Stimulated activated CD8-positive, alpha-beta memory T cell treated with anti-CD3 and anti-CD28 coated beads, Interleukin-15, amount 100 ng/mL, for 4 hours (primary cell): Measurements from ENCODE around the gene EPM2AIP1.
"Not testable (repeated sequence)": the region's sequence is repeated elsewhere in the genome, so short reads cannot be mapped to it uniquely, and the experiment has no call there.

Experiments used
- DNase-seq, 2 donors: peaks; one replicate each; pipeline ENCODE4 v3.0.0-alpha.2; 2020; ENCODE audit warnings: low read depth in 2 of 2

Gene EPM2AIP1

DNA sequence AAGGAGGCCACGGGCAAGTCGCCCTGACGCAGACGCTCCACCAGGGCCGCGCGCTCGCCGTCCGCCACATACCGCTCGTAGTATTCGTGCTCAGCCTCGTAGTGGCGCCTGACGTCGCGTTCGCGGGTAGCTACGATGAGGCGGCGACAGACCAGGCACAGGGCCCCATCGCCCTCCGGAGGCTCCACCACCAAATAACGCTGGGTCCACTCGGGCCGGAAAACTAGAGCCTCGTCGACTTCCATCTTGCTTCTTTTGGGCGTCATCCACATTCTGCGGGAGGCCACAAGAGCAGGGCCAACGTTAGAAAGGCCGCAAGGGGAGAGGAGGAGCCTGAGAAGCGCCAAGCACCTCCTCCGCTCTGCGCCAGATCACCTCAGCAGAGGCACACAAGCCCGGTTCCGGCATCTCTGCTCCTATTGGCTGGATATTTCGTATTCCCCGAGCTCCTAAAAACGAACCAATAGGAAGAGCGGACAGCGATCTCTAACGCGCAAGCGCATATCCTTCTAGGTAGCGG lies at the start of gene EPM2AIP1:
TSS of gene EPM2AIP1 (minus strand) at position 326 of the 520 bp plus-strand sequence. CDS start at position 272, 54 bp downstream.
- peak in 1 of 2 donors; percentile 94 for DNase-seq

DNA sequence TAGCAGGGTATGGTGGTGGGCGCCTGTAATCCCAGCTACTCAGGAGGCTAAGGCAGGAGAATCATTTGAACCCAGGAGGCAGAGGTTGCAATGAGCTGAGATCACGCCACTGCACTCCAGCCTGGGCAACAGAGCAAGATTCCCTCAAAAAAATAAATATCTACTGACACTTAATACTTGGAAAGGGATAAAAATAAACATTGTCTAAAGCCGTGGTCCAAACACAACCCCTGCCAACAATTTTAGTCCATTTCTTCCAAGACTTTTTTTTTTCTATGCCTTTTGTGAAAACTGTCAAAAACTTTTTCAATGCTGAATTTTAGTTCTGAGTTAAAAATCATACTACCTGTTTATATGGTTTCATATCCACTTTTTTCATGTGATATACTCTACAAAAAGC lies 49.8 kb upstream of the EPM2AIP1 start:
- not testable (repeated sequence) for DNase-seq

DNA sequence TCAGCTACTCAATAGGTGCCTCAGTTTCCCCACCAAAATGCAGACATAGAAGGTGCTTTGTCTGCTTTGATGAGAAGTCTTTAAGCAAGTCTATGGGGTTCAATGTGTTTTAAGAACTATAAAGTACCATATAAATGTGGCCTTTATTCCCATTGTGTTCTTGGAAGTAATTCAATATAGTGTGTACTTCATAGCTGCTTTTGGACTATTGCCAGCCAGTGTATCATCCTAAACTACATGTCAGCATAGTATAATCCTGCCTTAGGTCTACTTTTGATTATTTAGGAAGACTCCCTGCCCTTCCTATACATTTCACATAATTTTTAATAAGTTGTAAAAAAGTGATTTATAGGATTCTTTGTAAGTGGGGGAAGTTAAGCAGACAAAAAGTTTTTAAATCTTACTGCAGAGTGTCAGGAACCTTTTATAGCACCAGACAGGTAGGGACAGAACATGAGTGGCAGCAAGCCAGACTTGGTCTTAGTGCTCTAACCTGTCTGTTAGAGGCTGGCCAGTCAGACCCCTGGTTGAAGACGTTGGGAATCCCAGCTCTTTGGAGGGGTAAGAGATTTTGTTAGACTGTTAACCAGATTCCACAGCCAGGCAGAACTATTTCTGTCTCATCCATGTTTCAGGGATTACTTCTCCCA lies 48.7 kb upstream of the EPM2AIP1 start:
- no peak for DNase-seq

DNA sequence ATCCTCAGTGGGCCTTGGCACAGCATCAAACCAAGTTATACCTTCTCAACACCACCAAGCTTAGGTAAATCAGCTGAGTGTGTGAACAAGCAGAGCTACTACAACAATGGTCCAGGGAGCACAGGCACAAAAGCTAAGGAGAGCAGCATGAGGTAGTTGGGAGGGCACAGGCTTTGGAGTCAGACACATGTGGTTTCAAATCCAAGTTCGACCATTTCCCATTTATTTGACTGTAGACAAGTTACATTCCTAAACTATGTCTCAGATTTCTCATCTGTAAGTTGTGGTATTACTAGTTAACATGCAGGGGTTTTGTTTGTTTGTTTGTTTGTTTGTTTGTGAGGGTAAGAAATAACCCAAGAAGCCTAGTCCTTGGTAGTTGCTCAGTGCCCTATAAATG lies 47.3 kb upstream of the EPM2AIP1 start:
- DNase-seq, result no peak

DNA sequence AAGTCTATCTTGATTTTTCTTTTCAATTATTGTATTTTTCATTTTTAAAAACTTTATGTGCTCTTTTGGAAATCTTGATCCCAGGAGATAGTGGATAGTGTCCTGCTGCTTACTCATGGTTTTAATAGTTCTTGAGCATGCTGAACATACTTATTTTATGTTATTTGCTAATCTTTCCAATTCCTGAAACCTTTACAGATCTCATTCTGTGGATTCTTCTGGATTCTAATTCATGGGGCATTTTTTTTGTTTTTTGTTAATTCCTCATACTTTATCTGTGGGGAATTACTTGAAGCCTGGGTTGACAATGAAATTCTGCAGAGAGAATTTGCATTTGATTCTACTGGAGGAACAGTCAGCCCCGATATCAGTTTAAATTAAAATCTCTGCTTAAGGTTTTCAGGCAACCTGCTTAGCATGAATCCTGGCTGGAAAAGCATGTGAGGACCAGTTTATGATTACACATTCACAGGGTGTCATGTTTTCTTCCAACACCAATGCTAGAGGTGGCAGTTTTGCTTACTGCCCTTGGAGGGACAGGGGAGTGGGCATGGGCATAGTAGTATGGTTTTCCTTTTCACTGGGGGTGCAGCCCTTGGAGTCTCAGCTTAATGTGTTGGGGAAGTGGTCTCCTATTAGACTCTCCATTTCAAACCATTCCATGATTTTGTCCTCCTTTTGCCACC lies 46.4 kb upstream of the EPM2AIP1 start:
- DNase-seq, result no peak

DNA sequence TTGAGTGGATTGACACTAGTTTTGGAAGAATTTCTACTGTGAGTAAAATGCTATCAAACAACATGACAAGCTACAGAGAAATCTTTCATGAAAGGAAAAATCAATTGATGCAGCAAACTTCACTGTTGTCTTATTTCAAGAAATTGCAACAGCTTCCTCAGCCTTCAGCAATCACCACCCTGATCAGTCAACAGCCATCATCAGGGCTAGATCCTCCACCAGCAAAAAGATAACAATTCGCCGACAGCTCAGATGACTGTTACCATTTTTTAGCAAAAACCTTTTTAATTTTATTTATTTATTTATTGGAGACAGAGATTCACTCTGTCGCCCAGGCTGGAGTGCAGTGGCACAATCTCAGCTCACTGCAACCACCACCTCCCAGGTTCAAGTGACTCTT lies 44.4 kb upstream of the EPM2AIP1 start:
- DNase-seq, result no peak

DNA sequence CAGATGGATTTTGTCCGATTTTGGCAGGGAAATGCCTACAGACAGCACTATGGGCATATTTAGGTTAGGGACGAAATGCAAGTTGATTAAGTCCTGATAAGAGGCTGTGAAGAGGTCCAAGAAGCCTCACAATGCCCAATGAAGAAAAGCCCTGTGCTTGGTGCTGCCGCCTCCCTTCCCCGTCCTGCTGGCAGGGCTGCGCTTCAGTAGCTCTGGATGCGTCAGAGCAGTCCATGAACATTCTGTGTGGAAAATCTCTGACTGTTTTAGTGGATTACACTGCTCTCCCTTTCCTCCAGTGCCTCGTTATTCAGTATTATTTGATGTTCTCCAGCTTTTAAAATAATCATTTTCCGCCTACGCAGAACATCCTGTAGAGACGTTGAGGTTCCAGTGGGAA lies 40.0 kb upstream of the EPM2AIP1 start:
- no peak for DNase-seq

DNA sequence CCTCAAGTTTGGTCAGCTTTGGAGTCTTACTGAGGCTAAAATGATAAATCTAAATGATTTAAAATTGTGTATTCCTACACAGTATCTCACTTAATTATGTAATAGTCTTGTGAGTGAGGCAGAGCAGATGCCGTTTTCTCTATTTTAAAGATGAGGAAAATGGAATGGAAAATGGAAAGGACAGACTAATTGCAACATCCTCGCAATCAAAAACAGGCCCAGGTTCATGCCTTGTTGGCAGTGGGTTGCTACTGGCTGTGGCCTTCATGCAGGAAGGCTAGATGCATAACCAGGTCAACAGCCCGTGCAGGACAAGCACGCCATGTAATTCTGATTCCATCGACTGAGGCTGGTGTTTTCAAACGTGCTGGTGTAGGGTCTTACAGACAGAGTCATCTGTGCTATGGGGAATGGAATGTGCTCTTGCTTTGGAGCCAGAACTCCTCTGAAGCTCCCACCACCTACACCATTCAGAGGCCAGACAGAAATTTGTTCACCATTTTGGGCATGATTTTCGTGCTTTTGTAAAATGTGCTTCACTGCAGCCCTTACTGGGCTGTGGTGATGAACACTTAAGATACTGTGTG lies 38.3 kb upstream of the EPM2AIP1 start:
- no peak for DNase-seq

DNA sequence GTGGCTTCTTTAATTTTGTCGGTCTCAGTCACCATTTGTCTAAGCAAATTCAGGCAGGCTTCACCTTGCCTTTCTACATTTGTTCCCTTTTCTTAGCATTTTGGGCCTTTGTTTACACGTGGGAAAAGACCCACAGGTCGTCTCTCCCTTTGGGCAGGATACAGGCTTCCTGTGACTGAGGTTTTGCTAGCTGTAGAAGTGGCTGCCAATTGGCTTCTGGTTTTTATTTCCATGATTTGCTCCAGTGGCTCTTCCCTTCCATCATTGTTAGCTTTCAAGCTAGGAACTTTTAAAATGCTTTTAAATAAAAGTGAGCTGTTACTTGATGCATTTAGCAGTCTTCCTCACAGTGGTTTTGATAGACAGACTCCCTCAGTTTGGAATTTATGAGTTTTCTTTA lies 37.7 kb upstream of the EPM2AIP1 start:
- DNase-seq, result no peak

DNA sequence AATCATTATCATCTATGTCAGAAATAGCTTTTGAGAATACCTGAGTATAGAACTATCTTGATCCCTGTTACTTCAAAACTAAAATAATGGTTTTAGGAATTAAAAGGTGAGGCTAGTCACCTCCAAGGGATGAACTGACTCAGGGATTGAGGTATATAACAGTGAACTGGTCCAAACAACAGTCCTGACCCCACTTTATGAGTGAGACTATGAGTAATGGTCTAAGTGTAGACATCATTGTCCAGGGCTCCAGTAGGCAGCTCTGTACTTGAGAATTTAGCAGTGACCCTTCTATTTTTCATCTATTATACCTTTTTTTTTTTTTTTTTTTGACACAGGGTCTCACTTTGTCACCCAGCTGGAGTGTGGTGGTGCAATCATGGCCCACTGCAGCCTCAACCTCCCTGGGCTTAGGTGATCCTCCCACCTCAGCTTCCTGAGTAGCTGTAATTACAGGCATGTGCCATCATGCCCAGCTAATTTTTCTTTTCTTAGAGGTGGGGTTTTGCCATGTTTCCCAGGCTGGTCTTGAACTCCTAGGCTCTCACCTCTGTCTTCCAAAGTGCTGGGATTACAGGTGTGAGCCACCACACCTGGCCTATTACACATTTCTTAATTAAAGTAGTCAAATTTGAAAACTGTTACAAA lies 36.7 kb upstream of the EPM2AIP1 start:
- no peak for DNase-seq

DNA sequence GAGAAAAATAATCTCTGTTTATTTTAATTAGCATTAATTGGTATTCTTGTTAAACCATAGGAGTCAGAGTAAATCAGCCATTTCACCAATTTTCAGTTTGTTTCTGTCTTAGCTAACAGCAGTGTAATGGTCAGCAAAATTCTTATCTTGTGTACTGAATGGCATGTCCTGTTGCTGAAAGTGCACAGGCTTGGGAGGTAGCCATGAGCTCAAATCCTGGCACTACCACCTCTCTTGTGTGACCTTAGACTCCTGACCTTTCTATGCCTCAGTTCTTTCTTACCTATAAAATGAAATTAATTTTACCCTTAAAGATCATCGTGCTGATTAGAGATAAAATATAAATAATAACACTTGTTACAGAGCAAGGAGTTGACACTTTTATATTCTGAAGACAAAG lies 36.2 kb upstream of the EPM2AIP1 start:
- no peak for DNase-seq

DNA sequence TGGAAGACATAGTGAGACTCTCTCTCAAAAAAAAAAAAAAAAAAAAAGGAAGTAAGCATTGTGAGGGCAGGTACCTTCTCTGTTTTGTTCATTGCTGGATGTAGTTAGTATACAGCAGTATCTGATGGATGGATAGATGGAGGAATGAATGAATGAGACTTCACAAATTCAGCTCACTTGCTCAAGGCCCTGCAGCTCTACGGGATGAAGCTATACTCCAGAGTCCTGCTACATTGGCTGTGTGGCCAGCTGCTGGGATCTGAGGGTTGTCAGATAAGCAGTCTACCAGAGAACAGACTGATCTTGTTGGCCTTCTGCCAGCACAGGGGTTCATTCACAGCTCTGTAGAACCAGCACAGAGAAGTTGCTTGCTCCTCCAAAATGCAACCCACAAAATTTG lies 35.4 kb upstream of the EPM2AIP1 start:
- DNase-seq, result no peak

DNA sequence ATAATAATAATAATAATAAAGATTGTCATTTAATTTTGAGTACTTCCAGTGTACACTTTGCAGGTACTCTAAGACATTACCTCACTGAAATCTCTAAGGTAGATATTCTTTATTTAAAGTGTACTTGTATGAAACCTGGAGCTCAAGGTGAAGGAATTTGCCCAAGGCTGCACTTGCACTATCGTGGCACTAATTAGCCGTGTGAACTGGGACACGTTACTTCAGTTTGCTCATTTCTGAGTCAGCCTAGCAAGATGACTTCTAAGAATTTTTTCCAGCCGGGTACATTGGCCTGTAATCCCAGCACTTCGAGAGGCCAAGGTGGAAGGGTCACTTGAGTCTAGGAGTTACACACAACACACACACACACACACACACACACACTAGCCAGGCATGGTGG lies 33.9 kb upstream of the EPM2AIP1 start:
- no peak for DNase-seq

DNA sequence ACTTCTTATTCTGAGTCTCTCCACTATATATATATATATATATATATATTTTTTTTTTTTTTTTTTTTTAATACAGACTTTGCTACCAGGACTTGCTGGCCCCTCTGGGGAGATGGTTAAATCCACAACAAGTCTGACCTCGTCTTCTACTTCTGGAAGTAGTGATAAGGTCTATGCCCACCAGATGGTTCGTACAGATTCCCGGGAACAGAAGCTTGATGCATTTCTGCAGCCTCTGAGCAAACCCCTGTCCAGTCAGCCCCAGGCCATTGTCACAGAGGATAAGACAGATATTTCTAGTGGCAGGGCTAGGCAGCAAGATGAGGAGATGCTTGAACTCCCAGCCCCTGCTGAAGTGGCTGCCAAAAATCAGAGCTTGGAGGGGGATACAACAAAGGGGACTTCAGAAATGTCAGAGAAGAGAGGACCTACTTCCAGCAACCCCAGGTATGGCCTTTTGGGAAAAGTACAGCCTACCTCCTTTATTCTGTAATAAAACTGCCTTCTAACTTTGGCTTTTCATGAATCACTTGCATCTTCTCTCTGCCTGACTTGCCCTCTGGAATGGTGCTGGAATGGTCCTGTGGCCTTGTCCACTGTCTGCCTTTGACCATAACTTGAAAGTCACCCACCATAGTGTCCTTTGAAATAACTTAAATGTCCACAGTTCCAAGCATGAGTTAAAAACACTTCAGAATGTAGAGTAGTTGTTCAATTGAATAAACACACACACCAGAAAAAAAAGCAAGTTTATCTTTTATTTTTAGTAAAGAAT lies 32.8 kb upstream of the EPM2AIP1 start:
- no peak for DNase-seq

DNA sequence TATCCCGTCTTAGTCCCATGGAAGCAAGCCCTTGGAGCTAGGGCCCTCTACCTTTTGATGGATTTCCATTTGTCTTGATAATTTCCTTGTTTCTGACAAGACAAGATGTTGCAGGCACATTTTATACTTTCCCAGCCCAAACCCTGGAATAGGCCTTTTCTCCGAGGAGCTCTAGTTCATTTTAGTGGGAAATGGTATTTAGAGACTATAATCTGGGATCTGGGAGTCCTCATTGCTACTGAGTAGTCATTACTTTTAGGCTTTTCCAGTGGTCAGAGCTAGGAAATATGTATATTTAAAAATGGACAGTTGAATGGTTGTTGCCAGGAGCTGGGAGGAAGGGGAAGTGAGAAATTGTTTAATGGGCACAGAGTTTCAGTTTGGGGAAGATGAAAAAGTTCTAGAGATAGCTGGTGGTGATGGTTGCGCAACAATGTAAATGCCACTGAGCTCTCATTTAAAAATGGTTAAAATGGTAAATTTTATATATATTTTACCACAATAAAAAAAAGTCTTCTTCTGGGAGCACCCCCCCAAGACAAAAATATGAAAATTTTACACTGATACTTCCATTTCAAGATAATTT lies 32.0 kb upstream of the EPM2AIP1 start:
- no peak for DNase-seq

DNA sequence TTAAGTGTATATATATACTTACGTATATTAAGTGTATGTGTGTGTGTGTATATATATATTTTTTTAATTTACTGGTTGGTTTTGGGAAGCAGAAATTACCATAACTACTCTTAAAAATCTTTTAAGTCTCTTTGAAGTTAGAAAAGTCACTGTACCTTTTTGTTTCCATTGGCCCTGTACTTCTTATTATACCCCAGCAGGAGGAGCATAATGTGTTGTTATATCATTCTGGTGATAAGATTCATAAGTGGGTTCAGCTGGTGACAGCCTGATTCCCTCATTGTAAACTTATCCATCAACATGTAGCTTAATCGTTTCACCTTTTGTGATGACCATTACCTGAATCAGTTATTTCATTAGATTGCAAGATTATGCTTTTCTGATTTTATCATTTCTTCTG lies 31.2 kb upstream of the EPM2AIP1 start:
- no peak for DNase-seq

DNA sequence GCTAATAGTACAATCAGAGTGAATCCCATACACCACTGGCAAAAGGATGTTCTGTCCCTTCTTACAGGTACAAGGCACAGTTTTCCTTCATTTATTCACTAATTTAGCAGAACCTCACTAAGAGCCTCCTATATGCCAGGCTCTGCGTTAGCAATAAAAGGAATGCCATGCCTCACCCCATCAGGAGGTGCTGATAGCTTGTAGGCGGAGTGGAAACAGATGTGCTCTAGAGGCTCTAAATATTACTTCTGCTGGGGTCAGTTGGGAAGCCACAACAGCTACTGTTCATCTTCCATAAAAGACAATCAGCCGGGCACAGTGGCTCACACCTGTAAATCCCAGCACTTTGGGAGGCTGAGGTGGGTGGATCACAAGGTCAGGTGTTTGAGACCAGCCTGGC lies 24.8 kb upstream of the EPM2AIP1 start:
- DNase-seq, result no peak

DNA sequence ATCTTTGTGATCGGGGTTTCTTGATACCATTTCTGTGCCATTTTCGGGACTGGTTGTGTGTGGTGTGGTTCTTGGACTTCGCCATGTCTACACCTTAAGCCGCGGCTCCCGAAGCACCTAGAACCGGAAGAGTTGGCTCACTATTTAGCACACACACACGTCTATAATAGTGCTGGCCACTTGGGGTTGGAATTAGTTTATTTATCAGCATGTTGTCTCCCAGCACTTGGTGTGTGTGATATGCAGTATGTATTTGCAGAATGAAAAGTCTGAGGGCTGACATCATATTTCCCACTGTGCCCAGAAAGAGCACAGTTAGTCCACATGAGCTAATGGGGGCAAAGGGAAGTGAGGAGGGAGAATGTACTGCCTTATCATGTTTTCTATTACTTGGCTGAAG lies 24.0 kb upstream of the EPM2AIP1 start:
- DNase-seq, result no peak

DNA sequence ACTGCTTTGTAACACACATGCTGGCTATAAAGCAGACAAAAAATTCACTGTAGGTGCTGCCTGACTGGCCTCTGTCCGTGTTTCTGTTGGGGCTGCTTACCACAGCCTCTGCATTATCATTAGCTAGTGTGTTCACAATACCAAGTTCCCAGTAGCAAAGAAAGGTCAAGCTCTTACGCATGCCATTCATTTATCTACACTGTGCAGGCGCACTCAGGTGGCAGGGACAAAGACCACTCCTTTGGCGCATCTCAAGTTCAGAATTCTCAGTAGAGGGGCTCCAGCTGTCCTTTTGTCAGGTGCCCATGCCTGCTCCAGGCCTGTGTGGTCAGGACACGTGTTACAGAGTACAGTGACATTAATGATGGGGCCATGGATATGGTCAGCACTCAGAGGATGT lies 22.7 kb upstream of the EPM2AIP1 start:
- no peak for DNase-seq

DNA sequence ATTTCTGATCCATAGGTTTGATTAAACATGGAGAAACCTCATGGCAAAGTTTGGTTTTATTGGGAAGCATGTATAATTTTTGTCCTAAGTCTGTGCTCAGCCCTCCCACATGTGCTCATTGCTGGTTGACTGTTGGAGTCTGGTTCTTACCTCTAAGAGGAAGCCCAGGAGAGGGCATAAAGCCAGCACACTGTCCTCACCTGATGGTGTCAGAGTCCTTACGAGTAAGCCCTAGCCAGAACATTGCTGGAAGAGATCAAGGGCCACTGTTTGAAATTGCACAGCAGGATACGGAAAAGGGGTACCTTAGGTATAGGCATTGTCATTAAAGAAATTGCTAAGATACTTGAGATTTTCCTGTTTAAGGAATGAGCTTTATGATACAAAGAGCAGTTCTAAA lies 21.7 kb upstream of the EPM2AIP1 start:
- DNase-seq, result no peak
